Stomach (tissue), 9 donors: ENCODE results near the gene EPB41L4B. TPM values are rescaled to one million over a fixed set of nuclear protein-coding genes. Genes with fewer than 3 reads are reported as not detected.

Experiments
- DNase-seq, 2 donors: peaks; one replicate each; pipeline versions ENCODE4 v3.0.0 to v3.0.0-alpha.2; 2013 to 2019
- H3K27ac ChIP-seq, 5 donors: fragments of 200-600 bp in 4 of 5; sonication (generic) in 4 of 5; one replicate each; pipeline ENCODE4 v1.5.1; 2013 to 2019; ENCODE audit warnings: mild to moderate bottlenecking in 1 of 5, moderate library complexity in 1 of 5
- H3K27me3 ChIP-seq, 3 donors: fragments of 200-600 bp; sonication (generic); one replicate each; pipeline ENCODE4 v1.5.1; 2017 to 2019; ENCODE audit warnings: mixed run types in 1 of 3
- H3K36me3 ChIP-seq, 4 donors: fragments of 200-600 bp; sonication (generic); 1 replicate in 3 of 4; 2 replicates in 1 of 4; pipeline ENCODE4 v1.5.1; 2016 to 2019
- H3K4me1 ChIP-seq, 4 donors: fragments of 200-600 bp; sonication (generic); one replicate each; pipeline ENCODE4 v1.5.1; 2016 to 2019
- H3K4me3 ChIP-seq, 4 donors: fragments of 200-600 bp; sonication (generic) in 3 of 4; one replicate each; pipeline ENCODE4 v1.5.1; 2016 to 2019; ENCODE audit warnings: mild to moderate bottlenecking in 1 of 4
- H3K9me3 ChIP-seq, 4 donors: fragments of 200-600 bp; sonication (generic); one replicate each; pipeline ENCODE4 v1.5.1; 2016 to 2019
- EP300 ChIP-seq: sonication (generic); formaldehyde crosslinking; IDR thresholded peaks from one replicate; pipeline ENCODE4 v1.6.1; 2017; ENCODE audit warnings: antibody characterized with exemption
- POLR2A ChIP-seq, 4 donors: fragments of 450-650 bp; IDR thresholded peaks; one replicate each; pipeline ENCODE4 v1.6.1; 2016; ENCODE audit warnings: antibody characterized with exemption in 4 of 4, control low read depth in 2 of 4, mild to moderate bottlenecking in 1 of 4, moderate library complexity in 1 of 4
- POLR2AphosphoS5 ChIP-seq, 3 donors: sonication (generic); formaldehyde crosslinking; IDR thresholded peaks; one replicate each; pipeline ENCODE4 v1.6.1; 2016; ENCODE audit warnings: antibody characterized with exemption in 3 of 3
- WGBS, 5 donors: extraction: QIAGEN DNeasy Blood & Tissue Kit in 3 of 5; methylation state at CpG; one replicate each; pipeline versions ENCODE4 v1.1.5 to v1.1.7; 2013 to 2018; 5-methylcytosine and 5-hydroxymethylcytosine counted together
- intact Hi-C: fragments of 100-400 bp; cut with DNase I; formaldehyde crosslinking; loops from one replicate; pipeline ENCODE4 v1.15.1; 2023; ENCODE audit warnings: low total_unique reads
- polyA plus RNA-seq, 3 donors: library from polyadenylated mRNA; stranded (reverse); fragments of 200-250 nt; gene quantifications; one replicate each; pipeline ENCODE4 v1.2.3, GENCODE V29; 2013
- total RNA-seq, 5 donors: library from RNA; depleted of rRNA; stranded (reverse); fragments of >200 nt; gene quantifications; one replicate each; pipeline versions ENCODE4 v1.1.0 to v1.2.3, GENCODE V29; 2014 to 2016
- TF ChIP-seq, protein P1 (sequence below), 7 experiments: fragments of 450-650 bp in 4 of 7; fragments of 200-600 bp in 3 of 7; sonication (generic) in 3 of 7; IDR thresholded peaks; one replicate each; pipeline ENCODE4 v1.5.1; 2016 to 2019; ENCODE audit warnings: antibody characterized with exemption in 7 of 7, control low read depth in 2 of 7, mild to moderate bottlenecking in 1 of 7
- donor health status: healthy with polysubstance abuse.
- donor health status: Bipolar disorder and iron deficiency.
- donor health status: healthy.

The EPB41L4B gene
- total and polyA plus RNA-seq, 8 donors, result 9.2 to 52.4 (median 24.4) TPM

GRCh38 chr9:109321727-109322126 is 868 bp upstream of the EPB41L4B start:
- TF ChIP-seq EP300 (no peak), POLR2A (IDR thresholded peaks at IDR 0.05) (no peak), POLR2AphosphoS5 (IDR thresholded peaks at IDR 0.05) (no peak)
- TF ChIP-seq, protein P1, sequence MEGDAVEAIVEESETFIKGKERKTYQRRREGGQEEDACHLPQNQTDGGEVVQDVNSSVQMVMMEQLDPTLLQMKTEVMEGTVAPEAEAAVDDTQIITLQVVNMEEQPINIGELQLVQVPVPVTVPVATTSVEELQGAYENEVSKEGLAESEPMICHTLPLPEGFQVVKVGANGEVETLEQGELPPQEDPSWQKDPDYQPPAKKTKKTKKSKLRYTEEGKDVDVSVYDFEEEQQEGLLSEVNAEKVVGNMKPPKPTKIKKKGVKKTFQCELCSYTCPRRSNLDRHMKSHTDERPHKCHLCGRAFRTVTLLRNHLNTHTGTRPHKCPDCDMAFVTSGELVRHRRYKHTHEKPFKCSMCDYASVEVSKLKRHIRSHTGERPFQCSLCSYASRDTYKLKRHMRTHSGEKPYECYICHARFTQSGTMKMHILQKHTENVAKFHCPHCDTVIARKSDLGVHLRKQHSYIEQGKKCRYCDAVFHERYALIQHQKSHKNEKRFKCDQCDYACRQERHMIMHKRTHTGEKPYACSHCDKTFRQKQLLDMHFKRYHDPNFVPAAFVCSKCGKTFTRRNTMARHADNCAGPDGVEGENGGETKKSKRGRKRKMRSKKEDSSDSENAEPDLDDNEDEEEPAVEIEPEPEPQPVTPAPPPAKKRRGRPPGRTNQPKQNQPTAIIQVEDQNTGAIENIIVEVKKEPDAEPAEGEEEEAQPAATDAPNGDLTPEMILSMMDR (IDR thresholded peaks at IDR 0.05), result no peak
- Histone ChIP-seq H3K9me3 (no peaks in the 10 kb centered on the region), H3K27ac (peak overlapping the region in 4 of 5 donors; percentile 63 to 80 (median 74)), H3K27me3 (peaks cover 0 to 50% (median 13%) of the 10 kb centered on the region in 3 donors), H3K36me3 (no peaks in the 10 kb centered on the region), H3K4me1 (peaks cover 4 to 39% (median 31%) of the 10 kb centered on the region in 4 donors), H3K4me3 (no peak overlapping the region)
- DNase-seq, result no peak
- WGBS, 5 donors, result 56 to 69% (median 66%) methylated on average over 5 of the region's 5 CpGs
- intact Hi-C loops, result no loop called here

GRCh38 chr9:109320331-109320741 is 523 bp downstream of the EPB41L4B start:
- Histone ChIP-seq H3K27me3 (peaks cover 0 to 56% (median 13%) of the 10 kb centered on the region in 3 donors), H3K4me1 (peaks cover 12 to 48% (median 42%) of the 10 kb centered on the region in 4 donors), H3K36me3 (no peaks in the 10 kb centered on the region), H3K4me3 (peak overlapping the region; percentile 52 to 62 (median 56)), H3K27ac (peak overlapping the region in 3 of 5 donors; percentile 79 to 82 (median 81)), H3K9me3 (no peaks in the 10 kb centered on the region)
- TF ChIP-seq POLR2AphosphoS5 (IDR thresholded peaks at IDR 0.05), result no peak
- no peak for TF ChIP-seq POLR2A (IDR thresholded peaks at IDR 0.05)
- no peak for TF ChIP-seq EP300
- TF ChIP-seq, protein P1 (IDR thresholded peaks at IDR 0.05), result no peak
- intact Hi-C loops, result no loop called here
- DNase-seq, result peak in 1 of 2 donors; percentile 74
- WGBS, 5 donors, result 0 to 1% (median 0%) methylated on average over 41 to 77 of the region's 77 CpGs; no CpG with 5 or more reads in 2 of the 5 donors

DNA sequence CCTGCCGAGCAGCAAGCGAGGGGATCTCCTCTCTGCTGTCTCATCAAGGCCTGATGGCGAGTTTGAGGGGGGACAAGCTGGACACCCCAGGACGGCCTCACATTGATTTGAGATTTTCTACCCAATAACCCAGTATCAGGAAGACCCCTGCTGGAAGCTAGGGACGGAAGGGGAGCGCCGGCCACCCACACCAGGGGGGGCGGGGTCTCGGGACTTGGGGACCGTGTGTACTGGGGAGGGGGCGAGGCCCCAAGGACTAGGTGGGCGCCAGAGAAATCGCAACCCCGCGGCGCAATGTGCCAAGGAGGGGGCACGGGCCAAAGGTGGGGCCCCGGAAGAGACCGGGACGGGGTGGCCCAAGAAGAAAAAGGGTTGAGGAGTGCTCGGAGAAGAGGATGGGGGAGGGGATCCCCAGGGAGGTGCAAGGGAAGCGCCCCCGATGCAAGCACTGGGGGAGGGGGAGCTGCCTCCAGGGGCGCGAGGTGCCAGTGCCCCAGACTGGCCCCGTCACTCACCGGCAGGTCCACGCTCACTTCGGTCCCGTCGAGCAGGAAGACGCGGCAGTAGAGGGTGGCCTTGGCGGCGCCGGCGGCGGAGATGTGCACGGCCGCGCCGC is 1.1 kb downstream of the EPB41L4B start:
- 0 to 9% (median 3%) methylated on average over 27 to 42 of the region's 42 CpGs for WGBS, 5 donors
- Histone ChIP-seq H3K4me1 (peaks cover 16 to 50% (median 48%) of the 10 kb centered on the region in 4 donors), H3K4me3 (peak overlapping the region; percentile 52 to 62 (median 56)), H3K9me3 (no peaks in the 10 kb centered on the region), H3K27me3 (peaks cover 0 to 56% (median 13%) of the 10 kb centered on the region in 3 donors), H3K36me3 (no peaks in the 10 kb centered on the region), H3K27ac (peak overlapping the region; percentile 74 to 84 (median 81))
- DNase-seq, result peak; percentile 44 to 62
- TF ChIP-seq EP300 (no peak), POLR2AphosphoS5 (IDR thresholded peaks at IDR 0.05) (no peak), POLR2A (IDR thresholded peaks at IDR 0.05) (no peak)
- TF ChIP-seq, protein P1 (IDR thresholded peaks at IDR 0.05), result no peak
- intact Hi-C loops, result loop anchor here (5.0 kb wide), 1 partner anchor 72 kb away; no protein-coding TSS in a partner anchor

- peak; percentile 55 to 67 for DNase-seq
- H3K36me3 ChIP-seq, result no peaks in the 10 kb centered on the region
- peak overlapping the region; percentile 52 to 62 (median 56) for H3K4me3 ChIP-seq
- intact Hi-C loops, result loop anchor here (5.0 kb wide), 1 partner anchor 72 kb away; no protein-coding TSS in a partner anchor
- H3K27me3 ChIP-seq, result peaks cover 0 to 58% (median 13%) of the 10 kb centered on the region in 3 donors
- TF ChIP-seq POLR2AphosphoS5 (IDR thresholded peaks at IDR 0.05) (no peak), POLR2A (IDR thresholded peaks at IDR 0.05) (no peak), EP300 (no peak)
- TF ChIP-seq, protein P1 (IDR thresholded peaks at IDR 0.05), result no peak
- no peaks in the 10 kb centered on the region for H3K9me3 ChIP-seq
- WGBS, 5 donors, result 3 to 10% (median 7%) methylated on average over 20 to 41 of the region's 41 CpGs
- H3K27ac ChIP-seq, result peak overlapping the region; percentile 74 to 84 (median 81)
- H3K4me1 ChIP-seq, result peaks cover 22 to 56% (median 54%) of the 10 kb centered on the region in 4 donors
These were observed 1.7 kb downstream of the EPB41L4B start for GRCh38 chr9:109319017-109319625.
